GM12891 (cell line): Measurements from ENCODE around the gene ELL.

ENCODE experiments used
- PAX5 ChIP-seq: IDR thresholded peaks from 2 replicates; pipeline ENCODE4 v1.6.1; 2011; ENCODE audit warnings: low read length, moderate library complexity, mild to moderate bottlenecking; ENCODE audit not compliant: insufficient read depth, severe bottlenecking
- POLR2A ChIP-seq: IDR thresholded peaks from 2 replicates; pipeline ENCODE4 v1.6.1; 2011; ENCODE audit warnings: low read depth, low read length, control low read depth
- POLR2AphosphoS5 ChIP-seq: IDR thresholded peaks from 2 replicates; pipeline ENCODE4 v1.6.1; 2011; ENCODE audit warnings: low read depth, low read length, control low read depth
- SPI1 ChIP-seq: IDR thresholded peaks from 2 replicates; pipeline ENCODE4 v1.6.1; 2011; ENCODE audit warnings: low read depth, low read length, control low read depth
- TAF1 ChIP-seq: IDR thresholded peaks from 2 replicates; pipeline ENCODE4 v1.6.1; 2011; ENCODE audit warnings: low read depth, low read length, control low read depth

DNA sequence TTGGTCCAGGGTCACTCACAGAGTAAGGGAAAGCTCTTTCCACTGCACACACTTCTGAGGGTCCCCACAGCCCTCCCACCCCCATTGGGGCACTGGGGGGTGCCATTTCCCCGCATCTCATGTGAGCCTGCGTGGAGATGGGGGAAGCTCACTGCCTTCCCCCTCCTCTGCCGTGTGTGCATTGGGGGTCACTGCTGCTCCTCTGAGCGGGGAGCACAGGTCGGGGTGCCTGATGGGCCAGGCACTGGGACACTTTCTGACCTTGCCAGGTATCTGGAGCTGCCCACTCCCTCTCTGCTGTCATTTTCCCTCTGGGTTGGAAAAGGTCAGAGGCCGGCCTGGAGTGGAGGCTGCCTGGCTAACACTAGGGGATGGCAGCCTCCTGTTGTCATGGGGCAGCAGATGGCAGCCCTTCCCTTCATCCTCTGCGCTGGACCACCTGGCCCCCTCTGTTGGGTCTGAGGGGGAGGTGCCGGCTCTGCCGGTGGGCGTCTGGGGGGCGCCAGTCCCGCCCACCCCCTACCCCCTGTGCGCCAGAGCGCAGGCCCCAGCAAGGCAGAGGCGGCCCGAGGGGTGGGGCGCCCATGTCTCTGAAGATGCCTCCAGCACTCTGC is 93.6 kb downstream of the ELL start:
- TF ChIP-seq POLR2A (no peak), POLR2AphosphoS5 (no peak), TAF1 (no peak), SPI1 (no peak), PAX5 (no peak)
